Ramos (cell line): ENCODE measurements around the gene CHD6.

Source experiments
- in situ Hi-C: fragments of 300-500 bp; cut with MboI; formaldehyde crosslinking; loops from one replicate; pipeline ENCODE4 v1.14.3; 2022; ENCODE audit warnings: low sequenced_read_pairs; ENCODE audit not compliant: unreplicated experiment

The CHD6 gene

DNA sequence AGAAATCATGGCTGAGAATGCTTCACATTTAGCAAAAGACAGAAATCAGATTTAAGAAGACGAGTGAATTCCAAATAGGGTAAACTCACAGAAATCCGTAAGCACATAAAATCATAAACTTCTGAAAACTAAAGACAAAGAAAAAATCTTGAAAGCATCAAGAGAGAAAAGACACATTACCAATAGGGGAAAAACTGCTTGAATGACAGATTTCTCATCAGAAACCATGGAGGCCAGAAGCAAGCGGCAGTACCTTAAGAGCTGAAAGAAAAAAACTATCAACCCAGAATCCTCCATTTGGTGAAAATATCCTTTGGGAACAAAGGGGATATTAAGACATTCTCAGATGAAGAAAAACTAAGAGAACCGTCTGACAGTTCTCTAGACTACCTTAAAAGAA, 185.0 kb downstream of the CHD6 start:
- in situ Hi-C loops = no loop called here

DNA sequence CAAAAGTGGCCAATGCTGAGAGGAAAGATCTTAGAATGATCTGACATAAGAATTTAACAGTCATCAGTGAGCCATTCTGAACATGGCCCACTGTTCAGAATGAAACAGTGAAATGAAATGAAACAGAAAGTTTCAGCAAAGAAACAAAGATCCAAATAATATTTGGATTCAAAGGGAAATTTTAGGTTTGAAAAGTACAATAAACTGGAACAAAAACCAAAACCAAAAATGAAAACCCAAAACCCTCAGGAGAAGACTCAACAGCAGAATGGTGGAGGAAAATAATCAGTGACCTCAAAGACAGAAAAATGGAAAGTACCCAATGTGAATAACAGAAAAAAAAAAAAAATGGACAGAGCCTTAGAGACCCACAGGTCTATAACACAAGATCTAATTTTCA, 185.4 kb downstream of the CHD6 start:
- in situ Hi-C loops = no loop called here

DNA sequence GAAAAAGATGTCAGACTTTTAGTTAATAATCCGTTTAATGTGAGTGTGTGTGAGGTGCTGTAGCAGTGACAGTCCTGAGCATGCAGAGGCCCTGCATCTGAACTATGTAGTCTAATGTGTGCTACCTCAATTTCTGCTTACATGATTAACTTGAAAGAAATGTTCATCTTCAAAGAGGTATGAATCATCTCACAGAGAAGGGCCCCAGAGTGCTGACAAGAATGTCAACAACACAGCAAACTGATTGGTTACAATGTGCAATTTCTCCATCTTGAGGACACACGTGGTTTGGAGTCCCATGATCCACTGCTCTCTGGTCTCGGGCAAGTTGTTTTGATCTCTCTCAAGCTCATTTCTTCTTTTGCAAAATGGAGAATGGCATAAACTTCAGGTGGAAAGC, 189.9 kb downstream of the CHD6 start:
- in situ Hi-C loops = no loop called here

DNA sequence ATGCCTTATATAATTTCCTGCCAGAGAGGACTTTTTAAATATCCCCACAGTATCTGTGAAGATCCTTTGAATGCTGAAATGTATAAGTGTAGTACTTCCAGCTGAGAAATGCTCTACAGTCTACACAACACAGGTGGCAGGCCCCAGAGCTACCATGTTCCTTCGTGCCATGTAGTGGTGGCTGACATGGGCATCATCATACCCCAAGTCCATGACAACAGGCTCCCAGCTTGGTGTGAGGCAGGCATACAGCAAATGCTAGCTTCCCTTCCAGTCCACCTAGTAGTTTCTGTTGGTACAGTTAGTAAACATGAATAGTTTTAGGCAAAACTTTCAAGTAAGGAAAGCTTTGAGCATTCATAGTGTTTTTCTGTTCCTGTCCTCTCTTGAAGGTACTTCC, 190.3 kb downstream of the CHD6 start:
- in situ Hi-C loops = no loop called here

DNA sequence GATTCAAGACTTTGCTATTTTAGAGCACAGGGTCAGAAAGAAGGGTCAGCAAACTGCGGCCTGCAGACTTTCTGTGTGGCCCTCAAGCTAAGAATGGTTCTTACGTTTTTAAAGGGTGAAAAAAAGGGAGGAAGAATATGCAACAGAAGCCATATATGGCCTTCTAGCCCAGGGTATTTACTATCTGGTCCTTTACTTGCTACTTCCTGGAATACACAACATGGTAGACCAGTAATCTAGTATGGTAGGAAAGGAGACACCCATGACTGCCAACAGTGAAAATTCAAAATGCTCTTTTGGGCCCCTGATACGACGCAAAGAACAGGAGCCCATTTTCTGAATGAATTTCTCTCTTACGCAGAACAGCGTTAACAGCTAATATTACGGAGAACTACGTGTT, 191.2 kb downstream of the CHD6 start:
- in situ Hi-C loops = no loop called here

DNA sequence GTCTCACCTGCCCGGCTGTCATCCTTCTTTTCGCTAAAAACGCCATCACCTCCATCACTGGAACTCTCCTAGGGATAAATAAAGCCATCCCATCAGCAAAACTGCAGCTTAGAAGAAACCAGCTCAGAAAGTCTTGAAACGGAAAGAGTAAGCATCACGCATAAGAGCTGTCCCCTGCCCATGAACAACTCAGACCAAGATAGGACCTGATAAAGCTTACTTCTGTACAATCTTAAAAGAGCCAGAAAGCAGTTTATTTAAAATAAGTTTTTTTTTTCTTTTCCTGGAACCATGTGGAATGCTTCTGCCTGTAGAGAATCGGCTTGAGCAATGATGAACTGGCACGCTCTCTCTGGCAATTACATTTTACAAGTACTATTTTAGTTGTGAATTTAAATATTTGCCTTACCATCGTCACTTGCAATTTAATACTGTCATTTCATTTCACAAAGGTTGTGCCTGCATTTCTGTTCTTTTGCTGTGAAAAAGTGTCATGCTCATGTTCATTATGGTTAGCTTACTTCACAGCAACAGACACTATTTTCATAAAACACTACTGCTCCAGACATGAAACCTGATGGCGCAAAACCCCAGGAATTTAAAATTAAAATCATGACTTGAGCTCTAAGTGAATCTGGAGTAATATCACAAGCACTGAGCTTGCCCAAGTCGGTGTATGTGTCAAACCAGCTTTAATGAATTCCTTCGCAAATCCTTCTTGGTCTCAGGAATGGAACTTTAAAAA, 191.9 kb downstream of the CHD6 start:
- in situ Hi-C loops = no loop called here

DNA sequence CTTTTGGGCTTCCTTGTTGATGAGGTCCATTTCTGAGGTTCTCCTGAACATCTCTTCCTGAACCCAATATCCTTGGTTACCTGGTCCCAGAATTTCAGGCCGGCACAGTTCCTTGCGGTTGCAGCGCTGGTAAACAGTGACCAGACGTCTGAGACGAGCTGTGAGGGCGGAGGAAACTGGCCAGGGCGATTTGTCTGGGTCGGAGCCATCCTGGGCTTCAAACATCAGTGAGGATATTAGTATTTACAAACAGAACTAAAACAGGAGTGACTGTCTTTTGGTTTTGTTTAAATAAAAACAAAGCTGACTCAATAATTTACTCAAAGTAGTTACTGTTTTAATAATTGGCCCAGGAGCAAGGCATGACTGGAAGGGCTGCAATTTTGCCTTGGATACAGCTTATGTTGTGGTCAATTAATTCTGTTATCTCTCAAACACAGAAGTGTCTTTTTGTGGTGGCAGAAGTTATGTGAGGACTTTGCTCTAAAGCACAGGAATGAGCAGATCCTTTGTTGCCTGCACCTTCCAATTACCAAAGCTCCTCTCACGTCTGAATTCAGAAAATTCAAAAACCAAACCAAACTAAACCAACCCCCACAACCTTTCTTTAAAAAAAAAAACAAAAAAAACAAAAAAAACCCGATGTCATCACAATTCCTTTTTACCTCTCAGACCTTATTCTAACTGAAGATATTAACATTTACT, 192.8 kb downstream of the CHD6 start:
- in situ Hi-C loops = no loop called here

DNA sequence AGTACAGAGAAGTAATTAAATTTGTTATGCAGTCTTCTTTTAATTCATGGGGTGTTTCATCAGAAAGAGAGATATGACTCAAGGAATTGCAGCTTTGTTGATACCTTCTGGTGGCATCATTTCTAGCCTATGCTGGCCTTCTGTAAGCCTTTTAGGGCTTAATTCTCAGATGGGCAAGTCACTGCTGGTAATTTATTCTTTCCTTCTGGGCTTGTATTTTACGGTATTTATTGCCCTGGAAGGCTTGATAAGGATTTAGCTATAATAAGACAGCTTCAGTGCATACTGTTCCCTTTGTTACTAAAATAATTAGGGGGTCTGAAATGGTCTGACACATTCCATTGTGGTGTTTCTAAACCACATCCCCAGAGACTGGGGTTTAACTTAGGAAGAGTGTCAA, 193.6 kb downstream of the CHD6 start:
- in situ Hi-C loops = no loop called here

DNA sequence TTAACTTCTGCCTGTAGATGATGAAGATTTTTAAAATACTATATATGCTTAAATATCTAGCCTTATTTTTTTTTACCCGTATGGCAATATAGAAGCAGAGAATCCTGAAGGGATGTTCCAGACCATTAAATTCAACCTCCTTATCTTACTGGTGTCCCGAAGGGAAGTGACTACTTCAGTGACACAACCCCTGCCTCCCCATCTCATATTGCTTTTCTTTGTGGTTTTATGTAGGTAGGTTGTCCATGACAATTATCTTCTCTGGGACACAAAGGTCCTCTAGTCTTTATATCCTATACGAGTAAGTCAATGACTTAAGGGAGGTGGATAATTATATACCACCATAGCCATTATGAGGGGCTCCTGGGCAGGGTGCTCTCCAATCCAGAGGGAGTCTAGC, 194.2 kb downstream of the CHD6 start:
- in situ Hi-C loops = no loop called here

DNA sequence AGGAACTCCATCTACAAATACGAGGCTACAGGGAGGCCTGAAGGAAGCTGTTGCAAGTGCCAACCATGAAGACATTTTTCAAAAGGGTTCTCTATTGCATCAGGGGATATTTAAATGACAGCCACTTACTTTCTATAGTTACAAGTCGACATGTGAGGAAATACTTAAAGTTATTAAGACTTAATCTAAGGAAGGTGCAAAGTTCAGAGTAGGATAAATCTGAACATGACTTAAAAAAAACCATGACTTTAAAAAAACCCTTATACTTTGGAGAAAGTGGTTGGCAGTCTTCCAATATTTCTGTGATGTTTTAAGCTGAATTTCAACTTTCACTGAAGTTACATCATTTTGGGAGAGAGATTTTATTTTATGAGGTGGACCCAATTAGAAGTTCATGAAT, 195.2 kb downstream of the CHD6 start:
- in situ Hi-C loops = no loop called here

DNA sequence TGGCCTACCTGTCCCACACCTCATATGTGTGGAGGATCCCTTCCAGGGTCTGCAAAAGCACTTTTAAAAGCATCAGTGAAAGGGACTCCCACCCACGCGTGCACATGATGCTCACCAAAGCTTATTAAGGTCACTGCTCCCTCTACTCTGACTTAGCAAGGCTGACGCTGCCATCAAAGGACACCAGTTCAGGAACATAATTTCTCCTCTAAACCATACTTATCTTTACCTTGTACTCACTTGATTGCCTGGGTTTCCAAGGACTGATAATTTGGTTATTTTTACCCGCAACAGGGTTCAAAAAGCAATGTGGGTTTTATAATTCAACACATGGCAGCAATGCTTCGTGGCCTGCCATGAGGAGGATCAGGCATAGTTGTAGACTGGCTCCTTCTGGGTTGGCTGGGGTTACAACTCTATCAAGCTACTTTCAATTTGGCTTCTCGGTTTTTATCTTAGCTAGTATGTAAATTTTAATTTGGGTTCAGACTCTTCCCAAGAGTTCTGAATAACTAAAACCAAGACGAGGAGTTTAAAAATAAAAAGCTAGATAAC, 199.4 kb downstream of the CHD6 start:
- in situ Hi-C loops = no loop called here

DNA sequence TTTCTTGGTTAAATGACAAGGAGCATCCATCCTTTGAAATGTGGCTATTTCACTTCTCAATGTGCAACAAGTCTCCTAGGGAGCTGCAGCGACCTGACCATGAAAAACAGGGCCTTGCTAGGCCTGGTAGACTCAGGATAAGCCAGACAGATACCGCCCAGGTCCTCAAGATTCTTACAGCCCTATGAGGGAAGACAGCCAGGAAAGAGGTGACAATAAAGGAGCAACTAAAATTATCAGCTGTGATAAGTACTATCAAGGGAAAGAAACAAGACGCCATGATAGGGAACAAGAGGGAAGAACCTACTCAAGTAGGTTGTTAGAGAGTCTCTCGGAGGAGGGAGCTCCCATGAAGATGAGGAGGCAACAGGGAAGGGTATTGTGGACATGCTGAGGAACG, 200.1 kb downstream of the CHD6 start:
- in situ Hi-C loops = no loop called here

DNA sequence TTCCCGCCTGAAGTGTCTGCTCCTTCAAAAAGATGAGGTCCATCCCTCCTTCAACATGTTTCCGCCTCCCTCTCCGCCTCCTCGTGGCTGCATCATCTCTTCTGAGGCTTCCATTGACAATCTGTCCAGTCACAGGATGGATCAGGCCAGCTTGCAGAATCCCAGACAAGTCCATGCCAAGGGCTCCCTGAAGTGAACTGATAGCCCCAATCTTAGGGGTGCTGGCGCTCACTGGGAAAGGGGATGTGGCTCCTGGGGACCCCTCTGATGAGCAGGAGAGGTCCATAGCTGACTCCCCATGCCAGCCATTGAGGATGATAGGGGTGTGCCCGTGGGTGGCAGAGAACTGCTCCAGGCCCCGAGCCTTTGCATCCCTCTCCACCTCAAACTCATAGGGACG, 203.0 kb downstream of the CHD6 start:
- in situ Hi-C loops = no loop called here

DNA sequence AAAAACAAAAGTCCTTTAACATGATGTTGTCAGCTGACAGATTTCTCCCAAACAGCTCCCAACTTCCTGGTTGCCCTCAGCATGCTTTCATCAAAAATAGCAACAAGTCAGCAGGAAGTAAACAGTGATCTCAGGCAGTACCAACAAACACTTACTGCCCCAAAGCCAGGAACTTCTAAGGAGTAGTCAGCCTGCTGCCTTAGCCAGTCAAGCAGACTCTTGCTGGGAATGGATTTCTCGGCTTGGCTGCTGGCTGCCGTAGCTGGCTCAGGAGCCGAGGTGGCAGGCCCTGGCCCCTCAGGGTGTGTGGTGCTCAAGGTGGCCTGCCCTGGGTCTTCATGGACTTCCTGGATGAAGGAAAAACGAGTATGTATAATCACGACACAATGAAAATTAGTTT, 205.0 kb downstream of the CHD6 start:
- in situ Hi-C loops = no loop called here

DNA sequence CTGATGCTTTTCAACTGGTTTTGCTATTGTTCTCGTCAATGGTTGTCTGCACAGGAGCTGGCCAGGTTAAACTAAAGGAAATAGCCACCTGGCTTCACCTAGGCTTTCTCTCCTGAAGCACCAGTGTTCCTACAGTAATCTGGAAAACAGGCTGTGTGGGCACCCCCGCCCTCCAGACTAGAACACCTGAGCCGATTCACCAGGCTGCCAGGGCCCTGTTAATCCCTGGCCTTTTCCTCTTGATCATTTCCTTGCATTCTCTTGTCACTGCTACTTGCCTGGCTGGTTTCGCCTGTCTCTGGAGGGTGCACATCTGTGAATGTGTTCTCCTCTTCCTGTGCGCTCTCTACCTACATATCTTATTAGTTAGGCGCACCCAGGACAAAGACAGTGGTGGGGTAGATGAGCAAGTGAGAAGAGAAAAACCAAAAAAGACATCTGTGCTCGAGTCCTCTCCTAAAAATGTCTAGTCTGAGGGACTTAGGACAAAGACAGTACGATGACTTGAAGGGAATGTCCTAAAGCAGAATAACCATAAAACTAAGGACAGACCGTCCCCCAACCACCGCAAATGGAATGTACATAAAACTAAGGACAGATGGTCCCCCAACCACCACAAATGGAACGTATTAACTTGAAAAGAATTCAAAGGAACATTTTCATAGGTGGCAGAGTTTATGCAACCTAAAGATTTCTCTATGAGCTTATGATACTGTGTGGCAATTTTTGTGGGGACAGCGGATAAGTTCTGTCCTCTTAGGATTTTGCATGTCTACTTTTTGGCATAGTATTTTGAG, 205.7 kb downstream of the CHD6 start:
- in situ Hi-C loops = no loop called here

DNA sequence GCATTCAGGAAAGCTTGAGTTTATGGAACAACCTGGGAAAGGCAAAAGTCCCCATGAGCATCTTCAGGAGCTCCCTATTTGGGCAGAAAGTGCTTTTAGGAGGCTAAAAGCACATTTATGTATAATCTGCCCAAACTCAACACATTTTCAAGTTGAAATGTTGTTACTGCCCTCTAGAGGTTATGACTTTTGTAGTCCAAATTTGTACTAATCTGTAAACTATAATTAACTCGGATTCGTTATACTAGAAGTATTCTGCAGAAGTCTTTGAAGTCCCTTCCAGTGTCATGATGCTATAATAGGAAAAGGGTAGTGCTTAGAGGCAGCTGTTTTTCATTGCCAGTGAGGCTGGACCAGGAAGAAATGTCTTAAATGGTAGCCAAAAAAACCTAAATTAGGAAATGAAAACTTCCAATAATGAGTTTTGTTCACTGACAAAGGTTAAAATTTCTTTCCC, 206.8 kb downstream of the CHD6 start:
- in situ Hi-C loops = no loop called here

DNA sequence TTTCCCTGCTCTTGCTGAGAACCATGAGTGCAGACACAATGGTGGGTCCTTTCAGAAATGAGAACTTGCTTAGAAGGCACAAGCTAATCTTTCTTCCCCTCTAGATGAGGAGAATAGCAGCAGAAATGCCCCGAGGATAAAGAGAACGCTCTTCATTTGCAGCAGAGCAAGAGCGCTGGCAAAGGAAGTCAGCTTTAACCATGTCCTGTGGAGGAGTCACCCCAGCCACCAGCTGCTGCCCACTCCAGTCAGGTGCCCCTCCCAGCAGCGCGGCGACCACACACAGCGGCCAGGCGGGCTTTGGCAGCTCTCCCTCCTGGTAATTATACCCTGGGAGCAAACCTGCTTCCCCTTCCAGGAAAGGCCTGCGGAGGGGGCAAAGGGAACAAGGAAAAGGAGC, 209.2 kb downstream of the CHD6 start:
- in situ Hi-C loops = no loop called here

DNA sequence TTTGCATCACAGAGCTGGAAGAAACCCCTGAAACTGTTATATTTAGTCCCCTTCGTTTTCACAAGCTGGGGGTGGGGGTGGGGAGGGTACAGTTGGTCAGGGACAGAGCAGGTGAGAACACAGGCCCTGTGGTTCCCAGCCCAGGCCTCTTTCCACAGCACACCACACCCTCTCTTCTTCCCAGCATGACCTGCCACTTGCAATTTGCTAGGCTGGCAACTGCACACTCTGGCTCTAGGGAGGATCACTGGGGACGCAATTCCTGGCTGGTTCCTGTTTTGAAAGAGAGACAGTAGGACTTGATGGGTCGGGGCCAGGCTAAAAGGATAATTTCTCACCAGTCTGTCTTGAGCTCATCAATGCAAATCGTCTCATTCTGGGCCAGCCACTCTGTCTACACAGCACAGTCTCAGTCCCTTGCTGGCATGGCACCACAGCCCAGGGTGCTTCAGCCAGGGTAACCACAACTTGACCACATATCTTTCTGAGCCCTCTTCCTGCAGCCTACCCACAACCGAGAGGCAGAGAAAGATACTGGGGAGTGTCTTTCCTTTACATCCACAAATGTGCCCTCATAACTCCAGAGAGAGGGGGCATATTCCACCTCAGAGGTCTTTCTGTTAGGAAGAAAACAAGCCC, 209.9 kb downstream of the CHD6 start:
- in situ Hi-C loops = no loop called here

DNA sequence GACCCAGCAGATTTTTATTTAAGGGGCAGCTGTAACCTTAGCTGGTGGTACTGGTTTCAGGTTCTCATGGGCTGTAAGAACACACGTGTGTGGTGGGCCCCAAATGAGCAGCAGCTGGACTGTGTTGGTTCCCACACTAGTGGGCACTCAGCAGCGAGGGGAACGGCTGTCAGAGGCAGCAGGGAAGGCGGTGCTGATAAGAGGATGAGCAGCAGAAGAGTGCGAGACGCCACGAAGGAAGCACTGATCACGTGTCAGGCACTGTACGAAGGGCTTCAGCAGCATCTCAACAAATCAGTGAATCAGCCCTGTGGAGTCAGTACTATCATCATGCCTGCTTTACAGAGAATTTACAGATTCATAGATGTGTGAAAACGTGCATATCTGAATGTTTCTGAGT, 210.6 kb downstream of the CHD6 start:
- in situ Hi-C loops = no loop called here

DNA sequence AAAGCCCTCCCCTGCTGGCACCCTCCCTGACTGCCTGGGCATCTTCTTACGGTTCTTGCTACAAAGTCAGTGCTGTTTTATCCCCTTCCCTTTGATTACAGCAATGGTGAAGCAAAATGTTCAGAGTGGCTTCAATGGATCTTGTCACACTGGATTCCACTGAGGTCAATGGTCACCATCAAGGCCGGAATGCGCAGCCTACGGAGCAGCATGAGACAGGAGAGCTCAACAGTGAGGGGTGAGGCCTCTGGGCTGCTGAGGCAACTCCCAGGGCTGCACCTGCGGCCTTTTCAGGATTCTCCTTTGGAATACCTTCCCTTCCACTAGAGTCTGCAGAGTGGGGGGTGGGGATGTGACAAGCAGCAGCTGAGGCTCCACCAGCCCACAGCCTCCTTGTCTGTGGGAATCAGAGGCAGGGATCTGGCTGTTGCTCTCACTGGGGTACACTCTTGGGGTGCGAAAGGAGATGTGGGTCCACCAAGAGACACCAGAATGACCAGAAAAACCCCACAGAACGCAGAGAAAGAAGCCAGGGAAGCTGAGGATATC, 211.2 kb downstream of the CHD6 start:
- in situ Hi-C loops = no loop called here
